VCaP (cell line): ENCODE results near the gene SLC16A6.

Experiments used
- H3K27ac ChIP-seq: fragments of 450-650 bp; 2 replicates; pipeline ENCODE4 v1.5.1; 2017
- TF ChIP-seq, protein P1 (sequence below): fragments of 450-650 bp; conservative IDR thresholded peaks from 2 replicates; pipeline ENCODE4 v1.5.1; 2017; ENCODE audit warnings: mild to moderate bottlenecking, moderate library complexity

The SLC16A6 gene

DNA sequence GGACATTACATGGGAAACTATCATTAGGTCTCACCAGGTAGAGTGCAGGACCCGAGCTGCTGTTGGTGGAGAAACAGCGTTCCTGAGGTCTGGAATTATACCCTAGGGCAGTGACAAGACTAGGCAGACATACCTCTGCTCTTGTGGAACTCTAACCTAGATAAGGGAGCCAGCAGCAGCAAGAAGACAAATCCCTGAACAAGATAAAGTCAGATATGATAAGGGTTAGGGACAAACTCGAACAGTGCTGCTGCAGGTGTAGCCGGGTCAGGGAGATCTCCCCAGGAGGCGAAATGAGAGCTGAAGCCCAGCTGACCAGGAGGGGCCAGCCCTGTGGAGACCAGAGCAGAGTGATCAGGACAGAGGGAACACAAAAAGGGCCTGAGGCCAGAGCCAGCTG is 35.0 kb upstream of the SLC16A6 start:
- TF ChIP-seq, protein P1, sequence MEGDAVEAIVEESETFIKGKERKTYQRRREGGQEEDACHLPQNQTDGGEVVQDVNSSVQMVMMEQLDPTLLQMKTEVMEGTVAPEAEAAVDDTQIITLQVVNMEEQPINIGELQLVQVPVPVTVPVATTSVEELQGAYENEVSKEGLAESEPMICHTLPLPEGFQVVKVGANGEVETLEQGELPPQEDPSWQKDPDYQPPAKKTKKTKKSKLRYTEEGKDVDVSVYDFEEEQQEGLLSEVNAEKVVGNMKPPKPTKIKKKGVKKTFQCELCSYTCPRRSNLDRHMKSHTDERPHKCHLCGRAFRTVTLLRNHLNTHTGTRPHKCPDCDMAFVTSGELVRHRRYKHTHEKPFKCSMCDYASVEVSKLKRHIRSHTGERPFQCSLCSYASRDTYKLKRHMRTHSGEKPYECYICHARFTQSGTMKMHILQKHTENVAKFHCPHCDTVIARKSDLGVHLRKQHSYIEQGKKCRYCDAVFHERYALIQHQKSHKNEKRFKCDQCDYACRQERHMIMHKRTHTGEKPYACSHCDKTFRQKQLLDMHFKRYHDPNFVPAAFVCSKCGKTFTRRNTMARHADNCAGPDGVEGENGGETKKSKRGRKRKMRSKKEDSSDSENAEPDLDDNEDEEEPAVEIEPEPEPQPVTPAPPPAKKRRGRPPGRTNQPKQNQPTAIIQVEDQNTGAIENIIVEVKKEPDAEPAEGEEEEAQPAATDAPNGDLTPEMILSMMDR: no peak
- H3K27ac ChIP-seq: no peak overlapping the region

DNA sequence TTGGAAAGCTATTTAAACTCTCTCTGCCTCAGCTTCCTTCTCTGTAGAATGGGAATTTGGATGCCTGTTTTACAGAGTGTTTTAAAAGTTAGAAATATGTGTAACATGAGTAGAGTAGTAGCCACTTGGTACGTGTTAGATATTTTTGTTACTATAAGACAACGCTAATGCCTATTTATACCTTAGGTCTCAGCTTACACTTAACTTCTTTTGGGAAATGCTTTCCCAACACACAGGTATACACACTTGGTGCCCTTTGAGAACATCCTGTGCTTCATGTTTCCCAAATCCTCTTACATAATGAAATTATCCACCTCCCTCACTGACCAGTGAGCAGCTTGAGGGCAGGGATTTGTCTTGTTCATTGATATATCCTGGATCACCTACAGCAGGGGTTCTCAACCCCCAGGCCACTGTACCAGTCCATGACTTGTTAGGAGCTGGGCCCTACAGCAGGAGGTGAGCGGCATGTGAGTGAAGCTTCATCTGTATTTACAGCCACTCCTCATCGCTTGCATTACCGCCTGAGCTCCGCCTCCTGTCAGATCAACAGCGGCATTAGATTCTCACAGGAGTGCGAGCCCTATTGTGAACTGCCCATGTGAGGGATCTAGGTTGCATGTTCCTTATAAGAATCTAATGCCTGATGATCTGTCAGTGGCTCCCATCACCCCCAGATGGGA is 33.9 kb upstream of the SLC16A6 start:
- TF ChIP-seq, protein P1: no peak
- H3K27ac ChIP-seq: no peak overlapping the region

DNA sequence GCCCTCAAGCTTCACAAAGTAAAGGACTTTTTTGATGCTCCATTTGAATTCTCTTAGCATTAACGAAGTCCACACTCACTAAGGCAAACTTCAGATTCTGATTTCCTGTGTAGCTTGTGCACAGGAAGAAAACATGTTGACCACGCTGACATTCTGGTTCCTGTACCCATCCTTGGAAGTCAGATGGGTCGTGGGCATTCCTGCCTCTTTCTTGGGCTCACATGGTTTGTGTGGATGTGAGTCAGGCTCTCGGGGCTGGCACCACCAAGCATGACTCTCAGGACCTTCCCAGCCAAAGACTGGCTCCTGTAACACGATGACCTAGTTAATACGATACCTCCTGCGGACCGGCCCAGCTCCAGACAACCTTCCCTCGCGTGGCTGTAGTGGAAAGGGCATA is 33.2 kb upstream of the SLC16A6 start:
- TF ChIP-seq, protein P1: no peak
- no peak overlapping the region for H3K27ac ChIP-seq

DNA sequence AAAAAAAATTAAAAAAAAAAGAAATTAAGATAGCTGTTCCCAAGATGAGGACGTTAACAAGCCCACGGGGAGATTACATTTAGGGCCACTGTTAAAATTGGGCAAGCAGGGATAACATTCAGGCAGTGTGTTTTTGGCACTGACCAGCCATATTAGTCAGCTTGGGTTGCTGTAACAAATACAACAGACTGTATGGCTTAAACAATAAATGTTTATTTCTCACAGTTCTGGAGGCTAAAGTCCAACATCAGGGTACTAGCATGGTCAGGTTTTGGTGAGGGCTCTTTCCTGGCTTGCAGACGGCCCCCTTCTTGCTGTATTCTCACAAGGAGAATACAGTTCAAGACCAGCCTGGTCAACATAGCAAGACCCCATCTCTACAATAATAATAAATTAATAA is 31.7 kb upstream of the SLC16A6 start:
- no peak overlapping the region for H3K27ac ChIP-seq
- TF ChIP-seq, protein P1: no peak

DNA sequence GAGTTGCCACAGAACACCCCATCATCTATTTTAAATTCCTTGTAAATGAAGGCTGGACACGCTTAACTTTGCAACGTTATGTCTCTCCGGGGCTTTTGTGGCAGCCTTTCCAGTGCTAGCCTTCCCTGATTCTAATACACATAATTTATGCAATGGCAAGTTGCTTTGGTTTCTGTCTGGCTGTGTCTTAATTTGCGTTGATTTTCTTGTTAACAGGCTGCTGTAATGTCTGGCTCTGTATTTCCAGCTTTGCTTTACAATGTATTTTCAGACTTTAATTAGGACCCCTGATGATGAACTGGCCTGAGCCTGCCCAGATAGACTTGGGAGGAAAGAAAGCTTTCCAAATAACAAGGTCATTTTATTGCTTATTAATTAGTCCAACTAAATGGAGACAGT is 30.6 kb upstream of the SLC16A6 start:
- no peak overlapping the region for H3K27ac ChIP-seq
- TF ChIP-seq, protein P1: no peak

DNA sequence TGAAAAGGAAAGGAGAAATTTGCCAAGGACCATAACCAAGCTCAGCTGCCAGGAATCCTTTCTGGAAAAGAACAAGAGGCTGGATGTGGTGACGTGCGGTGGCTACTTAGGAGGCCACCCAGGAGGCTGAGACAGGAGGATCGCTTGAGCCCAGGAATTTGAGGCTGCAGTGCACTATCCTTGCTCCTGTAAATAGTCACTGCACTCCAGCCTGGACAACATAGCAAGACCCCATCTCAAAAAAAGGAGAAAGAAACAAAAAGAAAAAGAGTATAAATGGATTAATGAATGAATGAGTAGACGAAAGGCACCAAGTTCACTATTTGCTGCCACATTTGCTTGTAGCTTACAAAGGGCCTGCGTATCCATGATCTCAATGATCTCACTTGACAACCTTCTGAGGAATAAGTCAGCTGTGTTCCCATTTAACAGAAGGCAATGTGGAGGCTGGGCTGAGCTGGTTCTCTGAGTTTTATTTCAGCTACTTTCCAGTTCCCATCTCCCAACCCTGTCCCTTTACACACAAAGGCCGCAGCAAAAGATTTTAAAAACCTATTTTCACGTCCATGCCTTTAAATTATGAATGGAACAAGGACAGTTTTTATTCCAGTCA is 30.1 kb upstream of the SLC16A6 start:
- H3K27ac ChIP-seq: no peak overlapping the region

DNA sequence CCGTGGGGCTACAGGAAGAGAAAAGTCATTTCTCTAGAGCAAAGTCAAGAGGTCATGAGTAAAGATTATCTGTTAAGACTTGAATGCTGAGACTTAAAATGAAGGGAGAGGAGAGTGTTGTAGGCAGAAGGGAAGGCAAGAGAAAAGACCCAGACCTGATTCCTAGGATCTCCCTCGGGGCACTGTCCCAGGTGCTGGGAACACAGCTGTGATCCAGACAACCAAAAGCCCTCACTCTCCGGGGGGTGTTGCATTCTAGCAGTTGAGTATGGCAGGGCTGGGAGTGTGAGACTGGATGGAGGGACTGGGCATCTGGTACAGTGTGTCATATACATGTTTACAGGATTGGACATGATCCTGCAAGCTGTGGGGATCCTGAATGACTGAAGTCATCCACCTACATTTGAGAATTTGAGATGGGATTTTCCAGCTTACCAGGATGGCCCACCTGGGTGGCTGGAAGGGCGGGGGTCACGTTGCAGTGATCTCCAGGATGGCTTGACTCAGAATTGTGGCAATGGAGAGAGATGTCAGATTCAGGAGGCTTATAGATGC is 29.5 kb upstream of the SLC16A6 start:
- TF ChIP-seq, protein P1: no peak
- H3K27ac ChIP-seq: no peak overlapping the region

More for the DNA sequence above, 30.1 kb upstream of the SLC16A6 start:
- TF ChIP-seq, protein P1: no peak
